ENCODE measurements around the gene NPPB. TPM values are rescaled to one million over a fixed set of nuclear protein-coding genes. Genes with fewer than 3 reads are reported as not detected.
A peak's percentile ranks its signal among the peaks of the same experiment; 100 is the strongest.

Gene NPPB
- total and polyA plus RNA-seq, 9 of the 15 experiments (the other 6 are each of a cell fraction or from before 2014, with no cell fraction given): not detected

DNA sequence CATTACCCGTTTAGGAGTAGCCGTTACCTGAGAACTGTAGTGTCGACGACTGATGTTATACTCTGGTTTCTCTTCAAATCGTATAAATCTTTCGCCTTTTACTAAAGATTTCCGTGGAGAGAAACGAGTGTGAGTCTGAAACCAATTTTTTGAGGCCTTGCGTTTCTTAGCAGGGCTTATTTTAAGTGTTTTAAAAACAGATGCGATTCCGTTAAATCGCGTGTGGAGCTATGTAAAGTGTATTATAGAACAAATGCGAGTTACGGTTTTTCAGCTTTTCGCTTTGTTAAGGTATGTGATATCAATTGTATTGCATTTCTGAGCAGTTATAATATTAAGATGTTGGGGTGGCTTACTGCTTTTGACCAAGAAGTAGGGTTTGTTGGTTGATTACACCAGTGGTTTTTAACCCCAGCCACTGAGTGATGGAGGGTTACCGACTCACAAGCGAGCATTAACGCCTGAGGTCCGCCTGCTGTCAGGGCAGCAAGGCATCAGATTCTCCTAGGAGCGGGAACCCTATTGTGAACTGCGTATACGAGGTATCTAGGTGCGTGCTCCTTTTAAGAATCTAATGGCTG is 49.4 kb upstream of the NPPB start (continued):
- TF ChIP-seq, protein P1, sequence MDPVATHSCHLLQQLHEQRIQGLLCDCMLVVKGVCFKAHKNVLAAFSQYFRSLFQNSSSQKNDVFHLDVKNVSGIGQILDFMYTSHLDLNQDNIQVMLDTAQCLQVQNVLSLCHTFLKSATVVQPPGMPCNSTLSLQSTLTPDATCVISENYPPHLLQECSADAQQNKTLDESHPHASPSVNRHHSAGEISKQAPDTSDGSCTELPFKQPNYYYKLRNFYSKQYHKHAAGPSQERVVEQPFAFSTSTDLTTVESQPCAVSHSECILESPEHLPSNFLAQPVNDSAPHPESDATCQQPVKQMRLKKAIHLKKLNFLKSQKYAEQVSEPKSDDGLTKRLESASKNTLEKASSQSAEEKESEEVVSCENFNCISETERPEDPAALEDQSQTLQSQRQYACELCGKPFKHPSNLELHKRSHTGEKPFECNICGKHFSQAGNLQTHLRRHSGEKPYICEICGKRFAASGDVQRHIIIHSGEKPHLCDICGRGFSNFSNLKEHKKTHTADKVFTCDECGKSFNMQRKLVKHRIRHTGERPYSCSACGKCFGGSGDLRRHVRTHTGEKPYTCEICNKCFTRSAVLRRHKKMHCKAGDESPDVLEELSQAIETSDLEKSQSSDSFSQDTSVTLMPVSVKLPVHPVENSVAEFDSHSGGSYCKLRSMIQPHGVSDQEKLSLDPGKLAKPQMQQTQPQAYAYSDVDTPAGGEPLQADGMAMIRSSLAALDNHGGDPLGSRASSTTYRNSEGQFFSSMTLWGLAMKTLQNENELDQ (CRISPR knock-in tag; IDR thresholded peaks at IDR 0.05; ENCODE audit: borderline replicate concordance): no peak
- TF ChIP-seq, protein P2, sequence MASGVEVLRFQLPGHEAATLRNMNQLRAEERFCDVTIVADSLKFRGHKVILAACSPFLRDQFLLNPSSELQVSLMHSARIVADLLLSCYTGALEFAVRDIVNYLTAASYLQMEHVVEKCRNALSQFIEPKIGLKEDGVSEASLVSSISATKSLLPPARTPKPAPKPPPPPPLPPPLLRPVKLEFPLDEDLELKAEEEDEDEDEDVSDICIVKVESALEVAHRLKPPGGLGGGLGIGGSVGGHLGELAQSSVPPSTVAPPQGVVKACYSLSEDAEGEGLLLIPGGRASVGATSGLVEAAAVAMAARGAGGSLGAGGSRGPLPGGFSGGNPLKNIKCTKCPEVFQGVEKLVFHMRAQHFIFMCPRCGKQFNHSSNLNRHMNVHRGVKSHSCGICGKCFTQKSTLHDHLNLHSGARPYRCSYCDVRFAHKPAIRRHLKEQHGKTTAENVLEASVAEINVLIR (CRISPR knock-in tag; IDR thresholded peaks at IDR 0.05): peak; percentile 76
- TF ChIP-seq BRCA1 (IDR thresholded peaks at IDR 0.05): no peak
- TF ChIP-seq BRCA1 (CRISPR knock-in tag; IDR thresholded peaks at IDR 0.05): no peak
- peak; percentile 84 for TF ChIP-seq NR2C2 (CRISPR knock-in tag; IDR thresholded peaks at IDR 0.05)
- TF ChIP-seq NR2C2 (tag; IDR thresholded peaks at IDR 0.05): peak; percentile 83
- no peak for TF ChIP-seq SMC3 (conservative IDR thresholded peaks at IDR 0.05; ENCODE audit: insufficient read depth, low read depth, low read length)
- peak; percentile 58 for TF ChIP-seq MEIS2 (IDR thresholded peaks at IDR 0.05; ENCODE audit: partially characterized antibody)
- TF ChIP-seq MTA2 (IDR thresholded peaks at IDR 0.05; ENCODE audit: low read depth): peak; percentile 11; the same call in 1 of the 2 replicates
- TF ChIP-seq GATAD2B (IDR thresholded peaks at IDR 0.05; ENCODE audit: borderline replicate concordance): peak; percentile 91
- TF ChIP-seq HDAC1 (IDR thresholded peaks at IDR 0.05): peak; percentile 62 to 88; a peak in 2 of 4 replicates
- TF ChIP-seq U2AF2 (optimal IDR thresholded peaks at IDR 0.05; ENCODE audit: low read depth, low read length): no peak
- TF ChIP-seq, protein P3, sequence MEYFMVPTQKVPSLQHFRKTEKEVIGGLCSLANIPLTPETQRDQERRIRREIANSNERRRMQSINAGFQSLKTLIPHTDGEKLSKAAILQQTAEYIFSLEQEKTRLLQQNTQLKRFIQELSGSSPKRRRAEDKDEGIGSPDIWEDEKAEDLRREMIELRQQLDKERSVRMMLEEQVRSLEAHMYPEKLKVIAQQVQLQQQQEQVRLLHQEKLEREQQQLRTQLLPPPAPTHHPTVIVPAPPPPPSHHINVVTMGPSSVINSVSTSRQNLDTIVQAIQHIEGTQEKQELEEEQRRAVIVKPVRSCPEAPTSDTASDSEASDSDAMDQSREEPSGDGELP (CRISPR knock-in tag; IDR thresholded peaks at IDR 0.05; ENCODE audit: borderline replicate concordance): no peak

All from K562 (cell line).